WI38 (cell line): Measurements from ENCODE around the gene EHHADH.

ENCODE experiments used
- H3K4me3 ChIP-seq: 2 replicates; pipeline ENCODE4 v1.5.1; 2011; ENCODE audit warnings: low read depth, mild to moderate bottlenecking, control low read depth, low read length
- CTCF ChIP-seq: IDR thresholded peaks from 2 replicates; pipeline ENCODE4 v1.5.1; 2012; ENCODE audit warnings: low read depth, mild to moderate bottlenecking, control low read depth, low read length

Gene EHHADH

GRCh38 chr3:185199206-185199605 is 54.6 kb downstream of the EHHADH start:
- no peak for TF ChIP-seq CTCF

DNA sequence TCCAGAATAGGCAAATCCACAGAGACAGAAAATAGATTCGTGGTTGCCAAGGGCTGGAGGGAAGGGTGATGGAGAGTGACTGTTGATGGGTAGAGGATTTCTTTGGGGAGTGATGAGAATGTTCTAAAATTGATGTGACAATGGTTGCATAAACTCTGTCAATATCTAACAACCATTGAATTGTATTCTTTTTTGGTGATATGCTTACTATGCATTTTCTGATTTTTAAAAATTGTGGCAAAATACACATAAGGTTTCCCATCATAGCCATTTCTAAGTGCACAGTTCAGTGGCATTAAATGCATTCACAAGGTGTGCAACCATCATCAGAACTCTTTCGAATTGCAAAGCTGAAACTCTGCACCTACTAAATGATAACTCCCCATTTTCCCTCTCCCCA is 56.8 kb downstream of the EHHADH start:
- TF ChIP-seq CTCF, result no peak
- no peak overlapping the region for H3K4me3 ChIP-seq

More at GRCh38 chr3:185199206-185199605, 54.6 kb downstream of the EHHADH start:
- no peak overlapping the region for H3K4me3 ChIP-seq

- no peak overlapping the region for H3K4me3 ChIP-seq
- TF ChIP-seq CTCF, result no peak
Measured at GRCh38 chr3:185195652-185196051, 58.2 kb downstream of the EHHADH start.

DNA sequence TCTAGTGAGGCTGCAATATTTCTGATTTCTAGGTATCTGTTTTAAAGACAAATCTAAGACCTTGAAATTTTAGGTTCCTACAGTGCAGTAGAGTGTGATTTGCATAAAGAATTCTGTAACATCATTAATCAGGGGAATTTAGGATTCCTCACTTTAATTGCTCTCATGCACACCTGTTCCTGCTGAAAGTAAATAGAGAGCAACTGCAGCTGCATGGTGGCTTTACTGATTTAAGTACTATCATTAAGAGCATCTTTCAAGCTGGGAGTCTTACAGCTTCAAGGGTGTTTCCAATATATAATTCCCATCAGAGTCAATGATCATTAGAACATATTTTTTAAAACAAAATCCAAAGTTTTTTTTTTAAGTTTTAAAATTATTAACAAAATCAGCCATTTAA is 65.0 kb downstream of the EHHADH start:
- no peak for TF ChIP-seq CTCF
- no peak overlapping the region for H3K4me3 ChIP-seq

DNA sequence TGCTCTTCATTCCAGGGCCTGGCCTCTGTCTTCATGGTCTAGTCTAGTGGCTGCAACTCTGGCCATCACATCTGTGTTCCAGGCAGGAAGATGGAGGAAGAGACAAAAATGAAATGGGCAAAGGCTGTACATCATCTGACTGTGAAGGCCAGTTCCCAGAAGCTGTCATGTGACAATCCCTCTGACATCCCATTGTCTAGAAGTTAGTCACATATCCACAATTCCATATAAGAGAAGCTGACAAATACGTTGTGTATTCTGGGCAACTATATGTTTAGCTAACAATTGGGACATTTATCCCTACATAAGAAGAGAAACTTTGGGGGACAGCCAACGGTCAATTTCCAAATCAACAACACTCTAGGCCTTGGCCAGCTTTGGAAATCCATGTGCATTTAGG is 66.5 kb downstream of the EHHADH start:
- TF ChIP-seq CTCF, result no peak
- no peak overlapping the region for H3K4me3 ChIP-seq

- peak; percentile 51 for TF ChIP-seq CTCF
- no peak overlapping the region for H3K4me3 ChIP-seq
Measured at GRCh38 chr3:185176750-185177359, 77.0 kb downstream of the EHHADH start.

- no peak overlapping the region for H3K4me3 ChIP-seq
- TF ChIP-seq CTCF, result no peak
Measured at GRCh38 chr3:185175370-185175987, 78.4 kb downstream of the EHHADH start.
